ENCODE measurements around the gene IGSF3. TPM values are rescaled to one million over a fixed set of nuclear protein-coding genes. Genes with fewer than 3 reads are reported as not detected.
"Not testable (repeated sequence)": the region's sequence is repeated elsewhere in the genome, so short reads cannot be mapped to it uniquely, and the experiment has no call there.

Gene IGSF3
- total and polyA plus RNA-seq, 2 of the 8 experiments (the other 6 are each of a cell fraction or from before 2014, with no cell fraction given): 30.0 to 32.2 TPM

- H3K14ac ChIP-seq (ENCODE audit: insufficient read length); CTCF ChIA-PET (ENCODE audit: partially characterized antibody); H4K91ac ChIP-seq (replicated peaks; ENCODE audit: insufficient read length, low read length); H3K27me3 ChIP-seq (replicated peaks in 1 of 4; ENCODE audit: control insufficient read depth in 3 of 4, extremely low read depth in 1 of 4, insufficient read depth in 3 of 4, low read length in 3 of 4); DNase-seq (ENCODE audit: low read depth in 1 of 2, low spot score in 2 of 2); H2BK15ac ChIP-seq (ENCODE audit: low read length); POLR2A ChIA-PET (ENCODE audit: partially characterized antibody); H2BK20ac ChIP-seq (ENCODE audit: low read length); H3K4ac ChIP-seq (replicated peaks; ENCODE audit: insufficient read length, low read depth, low read length); H3K18ac ChIP-seq (ENCODE audit: extremely low read depth, low read length); H4K20me1 ChIP-seq (replicated peaks in 1 of 2; ENCODE audit: control insufficient read depth in 1 of 2, insufficient read depth in 2 of 2, low read length in 2 of 2); H3K9me3 ChIP-seq (ENCODE audit: insufficient read depth in 2 of 2, low read depth in 1 of 2, low read length in 1 of 2); H3K23me2 ChIP-seq (ENCODE audit: low read depth, low read length); H2BK5ac ChIP-seq (ENCODE audit: low read depth, low read length); H2AK5ac ChIP-seq (ENCODE audit: low read depth, low read length); H3K79me1 ChIP-seq (ENCODE audit: low read depth, low read length); H3K4me3 ChIP-seq (ENCODE audit: extremely low read depth in 1 of 4, insufficient read depth in 2 of 4, low read depth in 3 of 4, low read length in 4 of 4); H3K9ac ChIP-seq (replicated peaks in 1 of 4; ENCODE audit: extremely low read depth in 1 of 4, low read depth in 3 of 4, low read length in 3 of 4); H2BK12ac ChIP-seq (ENCODE audit: low read depth, low read length); H4K8ac ChIP-seq (ENCODE audit: extremely low read depth, insufficient read depth, low read length); H3K36me3 ChIP-seq (ENCODE audit: control insufficient read depth in 2 of 4, insufficient read depth in 4 of 4, low read length in 3 of 4); H2AFZ ChIP-seq (ENCODE audit: low read length); H2BK120ac ChIP-seq (replicated peaks; ENCODE audit: low read depth, low read length); H3K79me2 ChIP-seq (ENCODE audit: control insufficient read depth in 1 of 2, insufficient read depth in 2 of 2, low read length in 2 of 2); H4K5ac ChIP-seq (ENCODE audit: insufficient read length, low read depth, low read length); H3K4me2 ChIP-seq (ENCODE audit: insufficient read depth in 1 of 2, low read depth in 2 of 2, low read length in 2 of 2); FAIRE-seq; H3K23ac ChIP-seq (ENCODE audit: insufficient read length); H3K27ac ChIP-seq (ENCODE audit: low read depth, low read length); H3K56ac ChIP-seq (replicated peaks; ENCODE audit: insufficient read length, low read depth, low read length): not testable (repeated sequence)
- WGBS, 2 experiments (ENCODE audit: extremely low coverage in 1 of 2, insufficient coverage in 1 of 2, insufficient read length in 1 of 2, insufficient replicate concordance in 2 of 2, low coverage in 1 of 2, low lambda C conversion rate in 2 of 2, missing lambda C conversion rate in 1 of 2): 77% methylated on average over 7 of the region's 7 CpGs; no CpG with 5 or more reads in 1 of the 2 experiments
- H3K4me1 ChIP-seq (replicated peaks in 1 of 4; ENCODE audit: control insufficient read depth in 3 of 4, insufficient read depth in 4 of 4, low read length in 3 of 4): peaks cover 6 to 19% (median 11%) of the 10 kb centered on the region in 4 experiments; a peak in 6 of 7 replicates
These were observed 40.2 kb downstream of the IGSF3 start for GRCh38 chr1:116627357-116627756.

- H2BK120ac ChIP-seq (replicated peaks; ENCODE audit: low read depth, low read length); H3K4me2 ChIP-seq (ENCODE audit: insufficient read depth in 1 of 2, low read depth in 2 of 2, low read length in 2 of 2); H3K9me3 ChIP-seq (ENCODE audit: insufficient read depth in 2 of 2, low read depth in 1 of 2, low read length in 1 of 2); H2BK5ac ChIP-seq (ENCODE audit: low read depth, low read length); POLR2A ChIA-PET (ENCODE audit: partially characterized antibody); H3K27ac ChIP-seq (ENCODE audit: low read depth, low read length); DNase-seq (ENCODE audit: low read depth in 1 of 2, low spot score in 2 of 2); CTCF ChIA-PET (ENCODE audit: partially characterized antibody); H4K91ac ChIP-seq (replicated peaks; ENCODE audit: insufficient read length, low read length); H2BK15ac ChIP-seq (ENCODE audit: low read length); H4K20me1 ChIP-seq (replicated peaks in 1 of 2; ENCODE audit: control insufficient read depth in 1 of 2, insufficient read depth in 2 of 2, low read length in 2 of 2); H3K4ac ChIP-seq (replicated peaks; ENCODE audit: insufficient read length, low read depth, low read length); H3K36me3 ChIP-seq (ENCODE audit: control insufficient read depth in 2 of 4, insufficient read depth in 4 of 4, low read length in 3 of 4); H4K8ac ChIP-seq (ENCODE audit: extremely low read depth, insufficient read depth, low read length); H2AFZ ChIP-seq (ENCODE audit: low read length); H2BK20ac ChIP-seq (ENCODE audit: low read length); H3K9ac ChIP-seq (replicated peaks in 1 of 4; ENCODE audit: extremely low read depth in 1 of 4, low read depth in 3 of 4, low read length in 3 of 4); H3K18ac ChIP-seq (ENCODE audit: extremely low read depth, low read length); H3K56ac ChIP-seq (replicated peaks; ENCODE audit: insufficient read length, low read depth, low read length); H3K4me3 ChIP-seq (ENCODE audit: extremely low read depth in 1 of 4, insufficient read depth in 2 of 4, low read depth in 3 of 4, low read length in 4 of 4); H3K23me2 ChIP-seq (ENCODE audit: low read depth, low read length); H2AK5ac ChIP-seq (ENCODE audit: low read depth, low read length); H3K27me3 ChIP-seq (replicated peaks in 1 of 4; ENCODE audit: control insufficient read depth in 3 of 4, extremely low read depth in 1 of 4, insufficient read depth in 3 of 4, low read length in 3 of 4); H2BK12ac ChIP-seq (ENCODE audit: low read depth, low read length); FAIRE-seq; H3K23ac ChIP-seq (ENCODE audit: insufficient read length); H3K79me1 ChIP-seq (ENCODE audit: low read depth, low read length); H4K5ac ChIP-seq (ENCODE audit: insufficient read length, low read depth, low read length); H3K14ac ChIP-seq (ENCODE audit: insufficient read length); H3K79me2 ChIP-seq (ENCODE audit: control insufficient read depth in 1 of 2, insufficient read depth in 2 of 2, low read length in 2 of 2): not testable (repeated sequence)
- peaks cover 6 to 19% (median 11%) of the 10 kb centered on the region in 4 experiments; a peak in 6 of 7 replicates for H3K4me1 ChIP-seq (replicated peaks in 1 of 4; ENCODE audit: control insufficient read depth in 3 of 4, insufficient read depth in 4 of 4, low read length in 3 of 4)
- 86% methylated on average over 7 of the region's 7 CpGs; no CpG with 5 or more reads in 1 of the 2 experiments for WGBS, 2 experiments (ENCODE audit: extremely low coverage in 1 of 2, insufficient coverage in 1 of 2, insufficient read length in 1 of 2, insufficient replicate concordance in 2 of 2, low coverage in 1 of 2, low lambda C conversion rate in 2 of 2, missing lambda C conversion rate in 1 of 2)
These were observed 40.6 kb downstream of the IGSF3 start for GRCh38 chr1:116626915-116627314.

Measured in H1 (cell line).